ENCODE measurements around the gene UAP1L1. TPM values are rescaled to one million over a fixed set of nuclear protein-coding genes. Genes with fewer than 3 reads are reported as not detected.
A peak's percentile ranks its signal among the peaks of the same experiment; 100 is the strongest.

Gene UAP1L1
- total RNA-seq, 1 donor from 2014 or later = 11.7 TPM

DNA sequence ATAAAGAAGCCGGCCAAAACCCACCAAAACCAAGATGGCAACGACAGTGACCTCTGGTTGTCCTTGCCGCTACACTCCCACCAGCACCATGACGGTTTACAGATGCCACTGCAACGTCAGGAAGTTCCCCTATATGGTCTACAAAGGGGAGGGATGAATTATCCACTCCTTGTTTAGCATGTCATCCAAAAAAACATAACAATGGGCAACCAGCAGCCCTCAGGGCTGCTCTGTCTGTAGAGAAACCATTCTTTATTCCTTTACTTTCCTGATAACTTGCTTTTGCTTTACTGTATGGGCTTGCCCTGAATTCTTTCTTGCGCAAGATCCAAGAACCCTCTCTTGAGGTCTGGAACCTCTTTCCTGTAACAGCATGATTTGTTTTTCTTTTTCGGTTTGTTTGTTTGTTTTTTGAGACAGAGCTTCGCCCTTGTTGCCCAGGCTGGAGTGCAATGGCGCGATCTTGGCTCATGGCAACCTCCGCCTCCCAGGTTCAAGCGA is 2.0 kb upstream of the UAP1L1 start:
- H3K27me3 ChIP-seq (ENCODE audit: control insufficient read depth, insufficient read depth, low read length) = peaks cover 6% of the 10 kb centered on the region
- TF ChIP-seq, protein P1, sequence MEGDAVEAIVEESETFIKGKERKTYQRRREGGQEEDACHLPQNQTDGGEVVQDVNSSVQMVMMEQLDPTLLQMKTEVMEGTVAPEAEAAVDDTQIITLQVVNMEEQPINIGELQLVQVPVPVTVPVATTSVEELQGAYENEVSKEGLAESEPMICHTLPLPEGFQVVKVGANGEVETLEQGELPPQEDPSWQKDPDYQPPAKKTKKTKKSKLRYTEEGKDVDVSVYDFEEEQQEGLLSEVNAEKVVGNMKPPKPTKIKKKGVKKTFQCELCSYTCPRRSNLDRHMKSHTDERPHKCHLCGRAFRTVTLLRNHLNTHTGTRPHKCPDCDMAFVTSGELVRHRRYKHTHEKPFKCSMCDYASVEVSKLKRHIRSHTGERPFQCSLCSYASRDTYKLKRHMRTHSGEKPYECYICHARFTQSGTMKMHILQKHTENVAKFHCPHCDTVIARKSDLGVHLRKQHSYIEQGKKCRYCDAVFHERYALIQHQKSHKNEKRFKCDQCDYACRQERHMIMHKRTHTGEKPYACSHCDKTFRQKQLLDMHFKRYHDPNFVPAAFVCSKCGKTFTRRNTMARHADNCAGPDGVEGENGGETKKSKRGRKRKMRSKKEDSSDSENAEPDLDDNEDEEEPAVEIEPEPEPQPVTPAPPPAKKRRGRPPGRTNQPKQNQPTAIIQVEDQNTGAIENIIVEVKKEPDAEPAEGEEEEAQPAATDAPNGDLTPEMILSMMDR (IDR thresholded peaks at IDR 0.05; ENCODE audit: insufficient read depth, low read length, poor library complexity, severe bottlenecking) = no peak
- no peak overlapping the region for H3K4me3 ChIP-seq (ENCODE audit: low read depth, low read length)
- DNase-seq (ENCODE audit: low read depth) = no peak
- H3K36me3 ChIP-seq (ENCODE audit: control insufficient read depth, insufficient read depth, low read length) = peaks cover 2% of the 10 kb centered on the region

DNA sequence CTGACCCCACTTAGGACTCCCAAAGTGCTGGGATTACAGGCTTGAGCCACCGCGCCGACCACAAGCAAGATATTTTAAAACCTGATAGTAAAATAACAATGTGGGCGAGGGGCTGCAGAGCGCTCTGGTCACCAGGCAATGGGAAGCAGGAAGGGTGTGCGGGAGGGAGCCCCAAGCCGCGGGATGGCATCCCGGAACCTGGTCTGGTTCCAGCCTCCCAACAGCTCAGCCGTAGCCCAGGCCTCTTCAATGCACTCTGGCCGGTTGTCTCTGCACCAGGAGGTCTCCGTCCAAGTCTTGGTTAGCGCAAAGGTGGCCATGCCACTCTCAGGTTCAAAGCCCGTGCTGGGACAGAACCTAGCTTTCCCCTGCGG is 694 bp upstream of the UAP1L1 start:
- Histone ChIP-seq H3K36me3 (ENCODE audit: control insufficient read depth, insufficient read depth, low read length) (peaks cover 3% of the 10 kb centered on the region), H3K27me3 (ENCODE audit: control insufficient read depth, insufficient read depth, low read length) (peaks cover 6% of the 10 kb centered on the region), H3K4me3 (ENCODE audit: low read depth, low read length) (no peak overlapping the region)
- TF ChIP-seq, protein P1 (IDR thresholded peaks at IDR 0.05; ENCODE audit: insufficient read depth, low read length, poor library complexity, severe bottlenecking) = no peak
- DNase-seq (ENCODE audit: low read depth) = no peak

DNA sequence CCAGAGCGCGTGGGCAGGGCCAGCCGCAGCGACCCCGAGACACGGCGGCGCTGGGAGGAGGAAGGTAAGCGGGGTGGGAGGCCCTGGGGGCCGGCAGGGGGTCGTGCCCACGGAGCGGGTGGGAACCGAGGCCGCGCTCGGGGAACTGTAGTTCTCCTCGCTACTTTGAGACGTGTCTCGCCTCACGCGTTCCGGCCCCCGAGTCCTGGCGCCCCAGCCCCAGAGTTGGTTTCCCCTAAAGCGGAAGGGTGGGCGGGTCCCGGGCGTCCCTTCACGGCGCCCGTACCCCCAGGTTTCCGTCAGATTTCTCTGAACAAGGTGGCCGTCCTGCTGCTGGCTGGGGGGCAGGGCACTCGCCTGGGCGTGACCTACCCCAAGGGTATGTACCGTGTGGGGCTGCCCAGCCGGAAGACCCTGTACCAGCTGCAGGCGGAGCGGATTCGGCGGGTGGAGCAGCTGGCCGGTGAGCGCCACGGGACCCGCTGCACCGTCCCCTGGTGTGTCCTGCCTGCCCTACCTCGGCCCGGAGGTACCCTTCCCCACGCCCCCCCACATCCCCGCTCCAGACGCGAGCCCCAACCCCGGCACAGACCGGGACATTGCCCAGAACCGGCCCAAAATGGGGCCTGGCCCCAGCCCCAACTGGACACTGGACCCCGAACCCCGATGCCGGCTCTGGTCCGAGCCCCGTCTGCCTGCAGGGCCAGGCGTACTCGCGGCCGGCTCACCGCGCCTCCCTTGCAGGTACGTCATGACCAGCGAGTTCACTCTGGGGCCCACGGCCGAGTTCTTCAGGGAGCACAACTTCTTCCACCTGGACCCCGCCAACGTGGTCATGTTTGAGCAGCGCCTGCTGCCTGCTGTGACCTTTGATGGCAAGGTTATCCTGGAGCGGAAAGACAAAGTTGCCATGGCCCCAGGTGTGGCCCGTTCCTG is 709 bp downstream of the UAP1L1 start:
- peak overlapping the region; percentile 68 for H3K4me3 ChIP-seq (ENCODE audit: low read depth, low read length)
- H3K36me3 ChIP-seq (ENCODE audit: control insufficient read depth, insufficient read depth, low read length) = peaks cover 4% of the 10 kb centered on the region

DNA sequence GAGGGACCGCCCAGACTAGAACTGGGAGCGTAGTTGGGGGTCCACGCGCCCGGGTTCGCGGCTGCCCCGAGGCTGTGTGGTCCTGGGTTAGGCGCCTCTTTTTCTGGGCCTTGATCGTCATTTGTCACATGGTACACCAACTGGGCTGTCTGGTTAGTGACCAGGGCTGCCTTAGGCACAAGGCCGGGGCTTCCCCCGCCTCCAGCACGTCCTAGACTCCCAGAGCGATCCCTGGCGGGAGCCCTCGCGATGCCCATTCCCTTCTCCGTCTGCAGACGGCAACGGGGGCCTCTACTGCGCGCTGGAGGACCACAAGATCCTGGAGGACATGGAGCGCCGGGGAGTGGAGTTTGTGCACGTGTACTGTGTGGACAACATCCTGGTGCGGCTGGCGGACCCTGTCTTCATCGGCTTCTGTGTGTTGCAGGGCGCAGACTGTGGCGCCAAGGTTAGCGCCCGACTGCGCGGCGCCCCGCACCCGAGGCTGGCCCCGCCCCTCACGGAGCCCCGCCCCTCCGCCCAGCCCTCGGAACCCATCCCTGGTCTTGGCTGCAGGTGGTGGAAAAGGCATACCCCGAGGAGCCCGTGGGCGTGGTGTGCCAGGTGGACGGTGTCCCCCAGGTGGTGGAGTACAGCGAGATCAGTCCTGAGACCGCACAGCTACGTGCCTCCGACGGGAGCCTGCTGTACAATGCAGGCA is 1.5 kb downstream of the UAP1L1 start:
- no peak for DNase-seq (ENCODE audit: low read depth)
- TF ChIP-seq, protein P1 (IDR thresholded peaks at IDR 0.05; ENCODE audit: insufficient read depth, low read length, poor library complexity, severe bottlenecking) = no peak
- Histone ChIP-seq H3K27me3 (ENCODE audit: control insufficient read depth, insufficient read depth, low read length) (peaks cover 6% of the 10 kb centered on the region), H3K4me3 (ENCODE audit: low read depth, low read length) (peak overlapping the region; percentile 68), H3K36me3 (ENCODE audit: control insufficient read depth, insufficient read depth, low read length) (peaks cover 4% of the 10 kb centered on the region)

More for the DNA sequence above, 709 bp downstream of the UAP1L1 start:
- TF ChIP-seq, protein P1 (IDR thresholded peaks at IDR 0.05; ENCODE audit: insufficient read depth, low read length, poor library complexity, severe bottlenecking) = no peak
- DNase-seq (ENCODE audit: low read depth) = no peak
- peaks cover 6% of the 10 kb centered on the region for H3K27me3 ChIP-seq (ENCODE audit: control insufficient read depth, insufficient read depth, low read length)

DNA sequence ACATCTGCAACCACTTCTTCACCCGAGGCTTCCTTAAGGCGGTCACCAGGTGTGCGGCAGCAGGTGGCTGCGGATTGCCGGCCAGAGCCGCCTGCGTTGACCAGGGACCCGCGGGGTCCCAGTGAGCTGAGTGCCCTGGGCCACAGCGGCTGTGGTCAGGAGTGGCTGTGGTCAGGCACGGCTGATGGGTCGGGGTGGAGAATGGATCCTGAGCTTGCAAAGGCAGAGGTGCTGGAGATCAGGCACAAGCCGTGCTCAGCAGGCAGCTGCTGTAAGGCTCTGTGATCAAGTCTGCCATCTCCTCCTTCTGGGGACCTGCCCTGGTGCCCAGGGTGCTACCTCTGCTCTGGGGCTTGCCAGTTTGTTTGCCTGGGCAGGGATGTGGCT is 2.1 kb downstream of the UAP1L1 start:
- peaks cover 4% of the 10 kb centered on the region for H3K36me3 ChIP-seq (ENCODE audit: control insufficient read depth, insufficient read depth, low read length)
- peaks cover 6% of the 10 kb centered on the region for H3K27me3 ChIP-seq (ENCODE audit: control insufficient read depth, insufficient read depth, low read length)
- TF ChIP-seq, protein P1 (IDR thresholded peaks at IDR 0.05; ENCODE audit: insufficient read depth, low read length, poor library complexity, severe bottlenecking) = no peak
- no peak overlapping the region for H3K4me3 ChIP-seq (ENCODE audit: low read depth, low read length)
- DNase-seq (ENCODE audit: low read depth) = no peak

Measured in kidney epithelial cell (primary cell).